Measurements from ENCODE around the gene VAV3.

The VAV3 gene

GRCh38 chr1:107950464-107950863 is 14.5 kb downstream of the VAV3 start:
- no peak for TF ChIP-seq CTCF (conservative IDR thresholded peaks at IDR 0.05; ENCODE audit: control insufficient read depth, insufficient read depth, low read depth, low read length)
- no peak for DNase-seq (ENCODE audit: low read depth)
- no peak overlapping the region for H3K4me3 ChIP-seq (ENCODE audit: control insufficient read depth, low read depth, low read length)

GRCh38 chr1:107949467-107950253 is 15.3 kb downstream of the VAV3 start:
- H3K4me3 ChIP-seq (ENCODE audit: control insufficient read depth, low read depth, low read length), result no peak overlapping the region
- no peak for TF ChIP-seq CTCF (conservative IDR thresholded peaks at IDR 0.05; ENCODE audit: control insufficient read depth, insufficient read depth, low read depth, low read length)
- no peak for DNase-seq (ENCODE audit: low read depth)

GRCh38 chr1:107946794-107947193 is 18.2 kb downstream of the VAV3 start:
- no peak overlapping the region for H3K4me3 ChIP-seq (ENCODE audit: control insufficient read depth, low read depth, low read length)
- TF ChIP-seq CTCF (conservative IDR thresholded peaks at IDR 0.05; ENCODE audit: control insufficient read depth, insufficient read depth, low read depth, low read length), result no peak
- no peak for DNase-seq (ENCODE audit: low read depth)

- H3K4me3 ChIP-seq (ENCODE audit: control insufficient read depth, low read depth, low read length), result no peak overlapping the region
- no peak for DNase-seq (ENCODE audit: low read depth)
Observed at GRCh38 chr1:107943694-107944093, 21.3 kb downstream of the VAV3 start.

GRCh38 chr1:107942814-107943213 is 22.2 kb downstream of the VAV3 start:
- TF ChIP-seq CTCF (conservative IDR thresholded peaks at IDR 0.05; ENCODE audit: control insufficient read depth, insufficient read depth, low read depth, low read length), result no peak
- H3K4me3 ChIP-seq (ENCODE audit: control insufficient read depth, low read depth, low read length), result no peak overlapping the region
- no peak for DNase-seq (ENCODE audit: low read depth)

More at GRCh38 chr1:107943694-107944093, 21.3 kb downstream of the VAV3 start:
- TF ChIP-seq CTCF (conservative IDR thresholded peaks at IDR 0.05; ENCODE audit: control insufficient read depth, insufficient read depth, low read depth, low read length), result no peak

GRCh38 chr1:107941531-107941930 is 23.4 kb downstream of the VAV3 start:
- TF ChIP-seq CTCF (conservative IDR thresholded peaks at IDR 0.05; ENCODE audit: control insufficient read depth, insufficient read depth, low read depth, low read length), result no peak
- no peak overlapping the region for H3K4me3 ChIP-seq (ENCODE audit: control insufficient read depth, low read depth, low read length)
- no peak for DNase-seq (ENCODE audit: low read depth)
